OCI-LY7 (cell line): ENCODE results near the gene TAS2R1. TPM values are rescaled to one million over a fixed set of nuclear protein-coding genes. Genes with fewer than 3 reads are reported as not detected.

Experiments
- BruUV-seq: library from RNA; stranded (reverse); fragments of 400-500 nt; replicated peaks from 2 replicates; lab custom pipeline; 2021; lab: Mats Ljungman, UMichigan
- CTCF ChIA-PET: fragments of 300-600 bp; sonication (Branson Sonifier 250); formaldehyde crosslinking; loops from one replicate; lab custom pipeline; 2022; ENCODE audit warnings: antibody characterized with exemption; ENCODE audit not compliant: unreplicated experiment; lab: Charles Lee
- POLR2A ChIA-PET: fragments of 300-600 bp; sonication (Branson Sonifier 250); formaldehyde crosslinking; loops from one replicate; lab custom pipeline; 2022; ENCODE audit warnings: antibody characterized with exemption; lab: Charles Lee
- DNase-seq: peaks from one replicate; pipeline ENCODE4 v3.0.0-alpha.2; 2015; ENCODE audit warnings: low spot score
- H2AFZ ChIP-seq: fragments of 200-600 bp; sonication (generic), shearing (Covaris generic); 2 replicates; pipeline ENCODE4 v1.6.1; 2014; ENCODE audit warnings: mild to moderate bottlenecking, antibody characterized with exemption, low read length, moderate library complexity
- H3K27ac ChIP-seq: fragments of 200-600 bp; sonication (generic); 2 replicates; pipeline ENCODE4 v1.5.1; 2014; ENCODE audit warnings: mixed run types, low read depth, mild to moderate bottlenecking, moderate library complexity, low read length, inconsistent platforms; ENCODE audit not compliant: poor library complexity, severe bottlenecking
- H3K36me3 ChIP-seq: fragments of 200-600 bp; sonication (generic); 2 replicates; pipeline ENCODE4 v1.6.1; 2014; ENCODE audit warnings: mild to moderate bottlenecking, antibody characterized with exemption, low read length, moderate library complexity, mixed read lengths; ENCODE audit not compliant: insufficient read depth
- H3K4me1 ChIP-seq: fragments of 200-600 bp; sonication (generic); 2 replicates; pipeline ENCODE4 v1.5.1; 2014; ENCODE audit warnings: mild to moderate bottlenecking, low read length; ENCODE audit not compliant: insufficient read depth, poor library complexity, severe bottlenecking
- H3K4me2 ChIP-seq: fragments of 200-600 bp; sonication (generic); 2 replicates; pipeline ENCODE4 v1.6.1; 2014; ENCODE audit warnings: mild to moderate bottlenecking, low read length
- H3K4me3 ChIP-seq: fragments of 200-600 bp; sonication (generic); 2 replicates; pipeline ENCODE4 v1.5.1; 2014; ENCODE audit warnings: mild to moderate bottlenecking, low read depth, low read length; ENCODE audit not compliant: poor library complexity, severe bottlenecking
- H3K79me2 ChIP-seq: fragments of 200-600 bp; sonication (generic); 2 replicates; pipeline ENCODE4 v1.6.1; 2016; ENCODE audit warnings: low read depth, mild to moderate bottlenecking, low read length, moderate library complexity, mixed read lengths; ENCODE audit not compliant: insufficient read depth
- H3K9me2 ChIP-seq: fragments of 200-600 bp; sonication (generic); 2 replicates; pipeline ENCODE4 v1.6.1; 2016; ENCODE audit warnings: mild to moderate bottlenecking, low read length, mixed read lengths; ENCODE audit not compliant: insufficient read depth
- H3K9me3 ChIP-seq: fragments of 200-600 bp; sonication (generic); 2 replicates; pipeline ENCODE4 v1.6.1; 2014; ENCODE audit warnings: mild to moderate bottlenecking, mixed run types, low read length, mixed read lengths
- H4K20me1 ChIP-seq: fragments of 200-600 bp; sonication (generic); 2 replicates; pipeline ENCODE4 v1.6.1; 2014; ENCODE audit warnings: mild to moderate bottlenecking, antibody characterized with exemption, low read length, moderate library complexity, mixed read lengths; ENCODE audit not compliant: insufficient read depth
- EZH2phosphoT487 ChIP-seq: fragments of 200-600 bp; sonication (generic); IDR thresholded peaks from 2 replicates; pipeline ENCODE4 v1.6.1; 2018; ENCODE audit warnings: low read depth, borderline replicate concordance, mild to moderate bottlenecking, mixed run types, antibody characterized with exemption, low read length, moderate library complexity, mixed read lengths
- intact Hi-C: fragments of 100-400 bp; cut with micrococcal nuclease; formaldehyde crosslinking; loops from one replicate; pipeline ENCODE4 v1.10.0; 2022; ENCODE audit not compliant: unreplicated experiment
- total RNA-seq, 2 experiments: library from RNA; depleted of rRNA in 1 of 2; stranded (reverse); fragments of >200 nt in 1 of 2; shearing (Covaris generic) in 1 of 2; gene quantifications; 2 replicates each; pipeline ENCODE4 v1.2.3, GENCODE V29; 2014 to 2022
- TF ChIP-seq, protein P1 (sequence below): fragments of 200-600 bp; sonication (generic); conservative IDR thresholded peaks from 2 replicates; pipeline ENCODE4 v1.5.1; 2014; ENCODE audit warnings: mild to moderate bottlenecking, antibody characterized with exemption, low read length, moderate library complexity, mixed read lengths

TAS2R1 gene
- total RNA-seq, 2 experiments from 2014 or later = not detected

DNA sequence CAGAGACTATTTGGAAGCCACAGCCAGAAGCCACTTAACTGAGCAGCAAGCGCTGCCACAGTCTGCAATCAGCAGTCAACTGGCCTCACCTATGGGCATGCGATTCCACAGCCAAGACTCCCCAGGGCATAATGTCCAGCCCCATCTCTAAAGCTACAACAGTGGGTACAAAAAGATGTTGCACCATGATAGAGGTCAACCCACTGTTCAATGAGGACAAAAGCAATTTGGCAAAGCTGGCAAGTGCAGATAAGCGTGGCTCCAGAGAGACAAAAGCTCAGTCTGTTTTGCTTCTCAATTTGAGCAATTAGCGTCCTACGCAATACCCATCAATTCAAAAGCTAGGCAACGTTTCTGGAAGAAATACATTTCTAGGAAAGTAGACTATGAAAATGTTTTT, 3.2 kb downstream of the TAS2R1 start:
- H3K4me2 ChIP-seq = no peak overlapping the region
- no peak overlapping the region for H3K27ac ChIP-seq
- no peak overlapping the region for H2AFZ ChIP-seq
- ChIA-PET CTCF (no interaction called here), POLR2A (no interaction called here)
- no peak overlapping the region for H3K4me3 ChIP-seq
- intact Hi-C loops = no loop called here
- no peak for TF ChIP-seq EZH2phosphoT487
- TF ChIP-seq, protein P1, sequence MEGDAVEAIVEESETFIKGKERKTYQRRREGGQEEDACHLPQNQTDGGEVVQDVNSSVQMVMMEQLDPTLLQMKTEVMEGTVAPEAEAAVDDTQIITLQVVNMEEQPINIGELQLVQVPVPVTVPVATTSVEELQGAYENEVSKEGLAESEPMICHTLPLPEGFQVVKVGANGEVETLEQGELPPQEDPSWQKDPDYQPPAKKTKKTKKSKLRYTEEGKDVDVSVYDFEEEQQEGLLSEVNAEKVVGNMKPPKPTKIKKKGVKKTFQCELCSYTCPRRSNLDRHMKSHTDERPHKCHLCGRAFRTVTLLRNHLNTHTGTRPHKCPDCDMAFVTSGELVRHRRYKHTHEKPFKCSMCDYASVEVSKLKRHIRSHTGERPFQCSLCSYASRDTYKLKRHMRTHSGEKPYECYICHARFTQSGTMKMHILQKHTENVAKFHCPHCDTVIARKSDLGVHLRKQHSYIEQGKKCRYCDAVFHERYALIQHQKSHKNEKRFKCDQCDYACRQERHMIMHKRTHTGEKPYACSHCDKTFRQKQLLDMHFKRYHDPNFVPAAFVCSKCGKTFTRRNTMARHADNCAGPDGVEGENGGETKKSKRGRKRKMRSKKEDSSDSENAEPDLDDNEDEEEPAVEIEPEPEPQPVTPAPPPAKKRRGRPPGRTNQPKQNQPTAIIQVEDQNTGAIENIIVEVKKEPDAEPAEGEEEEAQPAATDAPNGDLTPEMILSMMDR = no peak
- DNase-seq = no peak
- H3K9me3 ChIP-seq = no peaks in the 10 kb centered on the region
- no peaks in the 10 kb centered on the region for H3K4me1 ChIP-seq
- no peaks in the 10 kb centered on the region for H4K20me1 ChIP-seq
- BruUV-seq = no TSS peak
- no peaks in the 10 kb centered on the region for H3K9me2 ChIP-seq
- no peaks in the 10 kb centered on the region for H3K79me2 ChIP-seq
- no peaks in the 10 kb centered on the region for H3K36me3 ChIP-seq

DNA sequence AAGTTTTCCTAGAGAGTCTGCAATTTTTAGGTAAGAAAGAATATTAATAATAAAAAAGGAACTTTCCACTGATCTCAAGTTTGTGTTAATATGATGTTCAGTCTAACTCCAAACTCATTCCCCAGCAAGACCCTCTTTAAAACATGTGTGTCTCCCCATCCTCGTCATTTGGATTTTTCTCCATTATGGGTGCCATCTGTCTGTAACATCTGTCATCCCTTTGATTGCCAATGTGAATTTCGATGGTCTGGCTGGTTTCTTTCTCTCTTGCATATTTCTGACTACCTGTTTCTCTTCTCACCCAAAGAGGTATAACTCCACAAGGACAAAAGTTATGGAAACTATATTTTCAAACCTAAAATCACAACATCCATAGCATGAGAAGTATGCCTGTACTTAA, 4.4 kb downstream of the TAS2R1 start:
- POLR2A ChIA-PET = no interaction called here
- no peaks in the 10 kb centered on the region for H4K20me1 ChIP-seq
- TF ChIP-seq, protein P1 = no peak
- no peak for TF ChIP-seq EZH2phosphoT487
- CTCF ChIA-PET = no interaction called here
- no TSS peak for BruUV-seq
- no peaks in the 10 kb centered on the region for H3K36me3 ChIP-seq
- H3K4me3 ChIP-seq = no peak overlapping the region
- intact Hi-C loops = no loop called here
- H3K79me2 ChIP-seq = no peaks in the 10 kb centered on the region
- no peaks in the 10 kb centered on the region for H3K9me3 ChIP-seq
- DNase-seq = no peak
- H3K9me2 ChIP-seq = no peaks in the 10 kb centered on the region
- H3K4me2 ChIP-seq = no peak overlapping the region
- H2AFZ ChIP-seq = no peak overlapping the region
- H3K4me1 ChIP-seq = no peaks in the 10 kb centered on the region
- H3K27ac ChIP-seq = no peak overlapping the region

DNA sequence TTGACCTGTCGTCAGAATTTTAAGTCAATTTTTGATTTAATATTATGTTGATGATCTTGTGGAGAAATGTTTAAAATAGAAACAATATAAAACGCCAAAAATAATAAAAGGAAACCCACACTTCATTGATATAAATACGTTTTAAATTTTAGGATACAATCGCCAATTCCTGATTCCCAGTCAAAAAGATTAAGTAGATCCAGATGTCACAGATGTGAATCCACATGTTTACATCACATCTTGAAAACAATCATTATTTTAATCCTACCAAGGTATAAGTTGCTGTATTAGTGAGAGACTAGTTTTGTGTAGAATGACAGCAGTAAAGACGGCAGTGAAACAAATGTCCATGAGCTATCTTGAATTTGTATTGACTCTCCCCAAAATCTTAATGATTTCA, 4.9 kb downstream of the TAS2R1 start:
- H3K9me3 ChIP-seq = no peaks in the 10 kb centered on the region
- no peaks in the 10 kb centered on the region for H3K79me2 ChIP-seq
- no peaks in the 10 kb centered on the region for H4K20me1 ChIP-seq
- BruUV-seq = no TSS peak
- H2AFZ ChIP-seq = no peak overlapping the region
- no peaks in the 10 kb centered on the region for H3K4me1 ChIP-seq
- POLR2A ChIA-PET = no interaction called here
- no peaks in the 10 kb centered on the region for H3K36me3 ChIP-seq
- no peak for TF ChIP-seq EZH2phosphoT487
- TF ChIP-seq, protein P1 = no peak
- no peaks in the 10 kb centered on the region for H3K9me2 ChIP-seq
- CTCF ChIA-PET = no interaction called here
- intact Hi-C loops = no loop called here
- no peak overlapping the region for H3K27ac ChIP-seq
- H3K4me3 ChIP-seq = no peak overlapping the region
- no peak for DNase-seq
- no peak overlapping the region for H3K4me2 ChIP-seq
